ENCODE measurements around the gene PAX7.

DNA sequence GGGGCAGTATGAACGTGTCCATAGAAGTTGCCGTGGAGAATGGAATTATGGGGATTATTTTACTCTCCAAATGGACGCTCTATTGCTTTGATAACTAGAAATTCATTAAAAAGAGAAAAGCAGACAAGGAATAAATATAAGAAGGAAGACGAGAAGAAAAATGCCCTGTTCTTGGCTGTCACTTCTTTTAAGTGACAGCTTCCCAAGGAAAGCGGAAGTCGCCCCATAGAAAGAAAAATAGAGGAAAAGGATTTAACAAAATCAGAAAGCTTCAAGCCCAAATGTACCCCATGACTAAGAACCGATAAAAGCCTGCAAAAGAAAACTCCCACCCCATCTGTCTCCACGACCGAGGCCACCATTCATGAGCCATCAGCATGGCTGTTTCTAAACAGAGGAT, 143.1 kb downstream of the PAX7 start:
- TF ChIP-seq POLR2A (IDR thresholded peaks at IDR 0.05; ENCODE audit: low read length) (no peak), GATA1 (IDR thresholded peaks at IDR 0.05; ENCODE audit: low read depth, low read length) (no peak)

Measured in erythroblast (primary cell).